IMR-90 (cell line): ENCODE data around the gene STPG4.

Experiments
- MAFK ChIP-seq: IDR thresholded peaks from 2 replicates; pipeline ENCODE4 v1.6.1; 2012; ENCODE audit warnings: low read depth, low read length, improper control_type of control experiment
- MXI1 ChIP-seq: IDR thresholded peaks from 2 replicates; pipeline ENCODE4 v1.6.1; 2012; ENCODE audit warnings: low read depth, mild to moderate bottlenecking, low read length, moderate library complexity, borderline replicate concordance
- TF ChIP-seq, protein P1 (sequence below): conservative IDR thresholded peaks from 2 replicates; pipeline ENCODE4 v1.5.1; 2012; ENCODE audit warnings: mild to moderate bottlenecking, low read depth, low read length, improper control_type of control experiment

DNA sequence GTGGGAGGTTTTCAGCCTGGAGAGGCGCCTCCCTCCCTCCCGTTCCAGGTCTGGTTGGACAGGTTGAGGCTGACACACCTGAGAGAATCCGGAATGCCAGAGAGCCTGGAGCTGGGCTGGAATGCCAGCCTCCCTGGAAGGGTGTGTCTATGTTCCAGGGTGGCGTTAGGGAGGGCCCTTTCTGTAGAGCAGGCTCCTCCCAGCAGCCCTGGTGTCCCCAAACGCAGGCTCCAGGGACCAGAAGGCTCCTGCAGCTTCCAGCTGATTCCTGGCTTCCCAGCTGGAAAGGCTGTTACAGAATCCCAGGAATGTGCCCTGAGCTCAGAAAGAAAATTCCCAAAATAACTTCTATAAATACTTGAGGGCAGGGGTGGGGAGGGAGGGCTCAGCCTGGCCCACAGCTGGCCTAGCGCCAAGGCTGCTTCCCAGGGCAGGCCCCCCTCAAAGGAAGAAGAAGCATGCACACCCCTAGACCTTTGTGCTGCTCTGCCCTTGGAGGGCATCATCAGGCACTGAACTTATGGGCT lies 85.4 kb downstream of the STPG4 start:
- TF ChIP-seq, protein P1, sequence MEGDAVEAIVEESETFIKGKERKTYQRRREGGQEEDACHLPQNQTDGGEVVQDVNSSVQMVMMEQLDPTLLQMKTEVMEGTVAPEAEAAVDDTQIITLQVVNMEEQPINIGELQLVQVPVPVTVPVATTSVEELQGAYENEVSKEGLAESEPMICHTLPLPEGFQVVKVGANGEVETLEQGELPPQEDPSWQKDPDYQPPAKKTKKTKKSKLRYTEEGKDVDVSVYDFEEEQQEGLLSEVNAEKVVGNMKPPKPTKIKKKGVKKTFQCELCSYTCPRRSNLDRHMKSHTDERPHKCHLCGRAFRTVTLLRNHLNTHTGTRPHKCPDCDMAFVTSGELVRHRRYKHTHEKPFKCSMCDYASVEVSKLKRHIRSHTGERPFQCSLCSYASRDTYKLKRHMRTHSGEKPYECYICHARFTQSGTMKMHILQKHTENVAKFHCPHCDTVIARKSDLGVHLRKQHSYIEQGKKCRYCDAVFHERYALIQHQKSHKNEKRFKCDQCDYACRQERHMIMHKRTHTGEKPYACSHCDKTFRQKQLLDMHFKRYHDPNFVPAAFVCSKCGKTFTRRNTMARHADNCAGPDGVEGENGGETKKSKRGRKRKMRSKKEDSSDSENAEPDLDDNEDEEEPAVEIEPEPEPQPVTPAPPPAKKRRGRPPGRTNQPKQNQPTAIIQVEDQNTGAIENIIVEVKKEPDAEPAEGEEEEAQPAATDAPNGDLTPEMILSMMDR: no peak
- no peak for TF ChIP-seq MAFK
- no peak for TF ChIP-seq MXI1
